GM13977 (cell line): ENCODE results near the gene TM4SF1.
"Not testable (repeated sequence)": the region's sequence is repeated elsewhere in the genome, so short reads cannot be mapped to it uniquely, and the experiment has no call there.

Source experiments
- DNase-seq: peaks from one replicate; pipeline ENCODE4 v3.0.0; 2012; ENCODE audit warnings: low spot score
- in situ Hi-C: fragments of 300-500 bp; cut with MboI; formaldehyde crosslinking; loops from one replicate; pipeline ENCODE4 v1.12.0; 2022; ENCODE audit warnings: low sequenced_read_pairs, low pct_unique_long_range_greater_than_20kb, mixed read lengths, inconsistent platforms; ENCODE audit not compliant: unreplicated experiment
- TF ChIP-seq, protein P1 (sequence below): IDR thresholded peaks from 2 replicates; pipeline ENCODE4 v1.5.1; 2012; ENCODE audit warnings: mild to moderate bottlenecking, control low read depth; ENCODE audit not compliant: insufficient read depth; ENCODE audit errors: extremely low read depth, missing control alignments

TM4SF1 gene

DNA sequence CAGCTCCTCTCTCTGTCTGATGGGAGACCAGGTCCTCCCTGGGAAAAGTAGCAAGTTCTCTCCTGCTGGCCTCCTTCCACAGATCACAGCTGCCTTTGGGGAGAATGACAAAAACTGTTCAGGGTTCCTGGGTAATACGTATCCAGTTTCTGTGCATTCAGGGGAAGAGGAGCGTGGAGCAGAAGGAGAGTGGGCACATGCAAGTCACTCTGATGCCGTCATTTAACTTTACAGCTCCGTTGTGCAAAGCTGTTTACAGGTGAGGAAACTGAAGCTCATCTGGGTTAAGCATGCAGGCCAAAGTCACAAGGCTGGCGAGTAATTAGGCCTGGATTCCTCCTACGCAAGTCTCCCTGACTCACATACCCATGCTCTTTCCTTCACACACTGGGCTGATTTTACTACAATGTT is 7.5 kb upstream of the TM4SF1 start:
- TF ChIP-seq, protein P1, sequence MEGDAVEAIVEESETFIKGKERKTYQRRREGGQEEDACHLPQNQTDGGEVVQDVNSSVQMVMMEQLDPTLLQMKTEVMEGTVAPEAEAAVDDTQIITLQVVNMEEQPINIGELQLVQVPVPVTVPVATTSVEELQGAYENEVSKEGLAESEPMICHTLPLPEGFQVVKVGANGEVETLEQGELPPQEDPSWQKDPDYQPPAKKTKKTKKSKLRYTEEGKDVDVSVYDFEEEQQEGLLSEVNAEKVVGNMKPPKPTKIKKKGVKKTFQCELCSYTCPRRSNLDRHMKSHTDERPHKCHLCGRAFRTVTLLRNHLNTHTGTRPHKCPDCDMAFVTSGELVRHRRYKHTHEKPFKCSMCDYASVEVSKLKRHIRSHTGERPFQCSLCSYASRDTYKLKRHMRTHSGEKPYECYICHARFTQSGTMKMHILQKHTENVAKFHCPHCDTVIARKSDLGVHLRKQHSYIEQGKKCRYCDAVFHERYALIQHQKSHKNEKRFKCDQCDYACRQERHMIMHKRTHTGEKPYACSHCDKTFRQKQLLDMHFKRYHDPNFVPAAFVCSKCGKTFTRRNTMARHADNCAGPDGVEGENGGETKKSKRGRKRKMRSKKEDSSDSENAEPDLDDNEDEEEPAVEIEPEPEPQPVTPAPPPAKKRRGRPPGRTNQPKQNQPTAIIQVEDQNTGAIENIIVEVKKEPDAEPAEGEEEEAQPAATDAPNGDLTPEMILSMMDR: no peak
- in situ Hi-C loops: no loop called here
- no peak for DNase-seq

DNA sequence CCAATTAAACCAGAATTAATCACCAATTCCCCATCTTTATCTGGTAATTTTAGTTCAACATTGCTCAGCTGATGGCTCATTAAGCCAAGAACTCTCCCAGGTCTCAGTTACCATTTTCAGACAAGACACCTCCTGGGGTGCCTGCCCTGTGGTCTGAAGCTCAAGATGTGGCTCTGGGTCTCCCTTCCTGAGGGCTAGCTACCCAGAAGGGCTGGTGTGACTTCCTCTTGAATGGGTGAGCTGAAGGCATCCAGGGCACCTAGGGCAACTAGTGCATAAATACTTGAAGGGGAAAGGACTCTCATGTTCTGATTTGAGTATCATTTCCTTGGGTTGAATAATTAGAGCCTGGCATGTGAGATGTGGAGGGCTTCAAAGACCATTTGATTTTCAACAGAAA is 6.7 kb upstream of the TM4SF1 start:
- TF ChIP-seq, protein P1: no peak
- in situ Hi-C loops: no loop called here
- no peak for DNase-seq

DNA sequence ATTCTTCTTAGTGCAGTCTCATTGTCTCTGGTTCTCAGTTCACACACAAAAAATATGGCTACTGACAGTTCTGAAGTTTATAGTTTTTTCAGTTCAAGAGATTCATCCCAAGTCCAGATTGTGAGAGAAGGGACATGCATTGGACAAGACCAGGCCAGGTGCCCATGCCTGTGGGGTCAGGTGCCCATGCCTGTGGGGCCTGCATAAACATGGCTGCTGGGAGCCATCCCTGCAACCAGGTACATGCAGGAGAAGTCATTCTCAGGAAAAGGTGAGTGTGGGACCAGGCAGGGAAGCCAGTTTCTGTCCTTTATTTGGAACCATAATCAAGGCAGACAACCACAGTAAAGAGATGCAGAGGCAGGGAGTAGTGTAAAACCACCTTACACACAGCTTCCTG is 6.3 kb upstream of the TM4SF1 start:
- no peak for DNase-seq
- TF ChIP-seq, protein P1: no peak
- in situ Hi-C loops: no loop called here

DNA sequence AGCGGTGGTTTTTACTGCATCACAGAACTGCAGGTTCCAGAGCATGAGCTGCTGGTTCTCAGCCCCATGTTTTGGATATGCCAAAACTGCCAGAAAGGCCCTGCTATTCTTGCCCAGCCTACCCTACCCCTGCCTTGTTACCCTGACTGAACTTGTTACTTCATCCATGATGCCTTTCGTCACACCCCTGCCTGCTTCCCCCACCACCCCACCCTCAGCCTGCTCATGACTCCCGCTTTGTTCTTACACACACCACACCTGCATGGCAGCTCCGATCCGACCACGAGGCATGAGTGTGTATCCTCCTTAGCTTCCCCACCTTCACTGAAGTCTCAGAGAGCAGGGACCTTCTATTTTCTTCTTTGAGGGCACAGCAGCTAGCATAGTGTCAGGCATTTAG is 5.1 kb upstream of the TM4SF1 start:
- in situ Hi-C loops: no loop called here
- TF ChIP-seq, protein P1: no peak
- DNase-seq: no peak

DNA sequence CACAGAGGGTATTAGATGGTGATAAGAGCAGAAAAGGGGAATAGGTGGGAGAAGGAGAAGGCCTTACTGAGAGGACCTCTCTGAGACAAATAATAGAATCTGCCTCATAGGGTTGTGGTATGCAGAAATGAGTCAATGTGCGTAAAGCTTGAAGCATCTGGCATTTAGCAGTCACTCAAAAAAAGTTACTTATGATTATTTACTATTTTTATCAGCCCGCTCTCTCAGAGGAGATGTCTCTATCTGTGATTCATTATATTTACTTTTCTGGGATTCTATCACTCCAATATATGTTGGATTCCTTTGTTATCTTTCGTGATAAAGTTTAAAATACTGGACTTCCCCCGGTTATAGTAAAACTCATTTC is 4.6 kb upstream of the TM4SF1 start:
- in situ Hi-C loops: no loop called here
- DNase-seq: peak; percentile 53
- TF ChIP-seq, protein P1: no peak

DNA sequence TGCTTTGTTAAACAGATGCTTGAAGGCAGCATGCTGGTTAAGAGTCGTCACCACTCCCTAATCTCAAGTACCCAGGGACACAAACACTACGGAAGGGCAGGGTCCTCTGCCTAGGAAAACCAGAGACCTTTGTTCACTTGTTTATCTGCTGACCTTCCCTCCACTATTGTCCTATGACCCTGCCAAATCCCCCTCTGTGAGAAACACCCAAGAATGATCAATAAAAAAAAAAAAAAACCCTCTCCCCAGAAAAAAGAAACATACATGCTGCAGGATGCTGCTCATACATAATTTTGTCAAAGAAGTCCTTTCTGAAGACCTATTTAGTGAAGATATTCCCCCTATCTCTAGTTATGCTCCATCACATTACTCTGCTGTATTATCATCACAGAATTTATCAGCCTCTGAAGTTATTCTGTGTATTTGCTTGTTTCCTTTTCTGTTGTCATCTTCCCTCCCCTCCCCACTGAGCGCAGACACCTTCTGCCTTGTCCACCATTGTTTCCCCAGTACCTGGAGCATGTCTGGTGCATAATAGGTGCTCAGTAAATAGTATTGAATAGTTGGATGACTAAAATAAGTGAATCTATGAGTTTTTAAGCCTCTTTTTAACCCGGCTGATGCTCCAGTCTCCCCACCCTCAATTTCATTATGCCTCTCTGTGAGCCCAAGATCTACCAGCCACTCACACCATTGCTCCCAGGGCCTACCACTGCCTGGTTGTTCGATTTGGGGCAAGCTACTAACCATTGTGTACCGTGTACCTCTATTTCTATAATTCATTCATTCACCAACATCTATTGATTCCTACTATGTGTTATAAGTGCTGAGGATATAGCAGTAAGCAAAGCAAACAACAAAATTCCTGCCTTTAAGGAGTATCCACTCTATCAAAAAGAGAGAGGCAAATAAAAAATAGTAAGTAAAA is 4.0 kb upstream of the TM4SF1 start:
- TF ChIP-seq, protein P1: no peak
- DNase-seq: no peak
- in situ Hi-C loops: no loop called here

DNA sequence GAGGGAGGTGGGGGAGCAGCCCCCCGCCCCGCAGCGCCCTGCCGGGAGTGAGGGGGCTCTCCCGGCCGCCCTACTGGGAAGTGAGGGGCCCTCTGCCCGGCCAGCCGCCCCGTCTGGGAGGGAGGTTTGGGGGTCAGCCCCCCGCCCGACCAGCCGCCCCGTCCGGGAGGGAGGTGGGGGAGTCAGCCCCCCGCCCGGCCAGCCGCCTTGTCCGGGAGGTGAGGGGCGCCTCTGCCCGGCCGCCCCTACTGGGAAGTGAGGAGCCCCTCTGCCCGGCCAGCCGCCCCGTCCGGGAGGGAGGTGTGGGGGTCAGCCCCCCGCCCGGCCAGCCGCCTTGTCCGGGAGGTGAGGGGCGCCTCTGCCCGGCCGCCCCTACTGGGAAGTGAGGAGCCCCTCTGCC is 2.8 kb upstream of the TM4SF1 start:
- in situ Hi-C loops: not testable (repeated sequence)

More for the DNA sequence above, 2.8 kb upstream of the TM4SF1 start:
- not testable (repeated sequence) for DNase-seq
